Pancreas (tissue), 10 donors: ENCODE measurements around the gene DUSP14. TPM values are rescaled to one million over a fixed set of nuclear protein-coding genes. Genes with fewer than 3 reads are reported as not detected.
A peak's percentile ranks its signal among the peaks of the same experiment; 100 is the strongest.

Source experiments
- ATAC-seq, 4 donors: fragments of 200-7000 bp; cut with Tn5 transposase; one replicate each; pipeline versions ENCODE4 v1.8.0 to v1.9.1; 2020; ENCODE audit warnings: mild to moderate bottlenecking in 4 of 4, moderate library complexity in 4 of 4
- DNase-seq, 6 donors: peaks; one replicate each; pipeline ENCODE4 v3.0.0-alpha.2; 2020
- FAIRE-seq: peaks from 2 replicates; lab custom pipeline; 2012; peaks lifted over from hg19 to GRCh38; lab: Jason Lieb, UNC
- H3K27ac ChIP-seq, 4 donors: fragments of 200-600 bp; sonication (generic); 1 replicate in 3 of 4; 2 replicates in 1 of 4; pipeline versions ENCODE4 v1.5.0 to v1.8.0; 2020
- H3K27me3 ChIP-seq, 4 donors: fragments of 200-600 bp; one replicate each; pipeline ENCODE4 v1.8.0; 2021
- H3K36me3 ChIP-seq, 3 donors: fragments of 200-600 bp; sonication (generic) in 1 of 3; one replicate each; pipeline versions ENCODE4 v1.5.0 to v1.8.0; 2020 to 2021
- H3K4me1 ChIP-seq, 3 donors: fragments of 200-600 bp; one replicate each; pipeline ENCODE4 v1.8.0; 2021
- H3K4me3 ChIP-seq, 4 donors: fragments of 200-600 bp; sonication (generic) in 2 of 4; one replicate each; pipeline versions ENCODE4 v1.5.0 to v1.8.0; 2020 to 2021
- H3K9me3 ChIP-seq, 4 donors: fragments of 200-600 bp; one replicate each; pipeline ENCODE4 v1.8.0; 2021
- CTCF ChIP-seq, 4 donors: fragments of 200-600 bp; sonication (generic) in 3 of 4; IDR thresholded peaks; one replicate each; pipeline versions ENCODE4 v1.5.0 to v1.8.0; 2021; ENCODE audit warnings: antibody characterized with exemption in 4 of 4
- WGBS, 2 donors: extraction: QIAGEN DNeasy Blood & Tissue Kit; methylation state at CpG; one replicate each; pipeline ENCODE4 v1.1.7; 2013; 5-methylcytosine and 5-hydroxymethylcytosine counted together
- intact Hi-C, 3 donors: fragments of 100-400 bp; cut with DNase I; formaldehyde crosslinking; loops; one replicate each; pipeline versions ENCODE4 v1.11.1 to v1.14.2; 2022
- polyA plus RNA-seq, 2 donors: library from polyadenylated mRNA; stranded (reverse); fragments of 200-250 nt; gene quantifications; one replicate each; pipeline ENCODE4 v1.2.3, GENCODE V29; 2013
- total RNA-seq, 6 donors: library from RNA; stranded (reverse); fragmentation: NEBNext Ultra II Directional in 4 of 6; extraction: Animal tissue kit (Norgen Biotek cat#: 25700) in 4 of 6; gene quantifications; one replicate each; pipeline versions ENCODE4 v1.2.1 to v1.2.4, GENCODE V29; 2021 to 2023
- donor health status: healthy with polysubstance abuse.
- donor health status: DM: no; HTN: no; CAD: no; lungs with moderate emphysema.
- donor health status: DM: no; HTN: no; CAD: no.
- donor health status: control.
- donor health status: control.
- donor health status: Bipolar disorder and iron deficiency.
- donor health status: DM: yes; HTN: yes; CAD: no.
- donor health status: DM: no; HTN: no; CAD: no.
- donor health status: DM: no; HTN: no; CAD: no.
- donor health status: DM: yes; HTN: yes; CAD: no.

Gene DUSP14
- total and polyA plus RNA-seq, 8 donors: 2.7 to 6.4 (median 4.4) TPM

- ATAC-seq: no peak
- Histone ChIP-seq H3K27me3 (no peaks in the 10 kb centered on the region), H3K36me3 (peaks cover 0 to 39% (median 19%) of the 10 kb centered on the region in 3 donors), H3K4me3 (no peak overlapping the region), H3K9me3 (no peaks in the 10 kb centered on the region), H3K27ac (no peak overlapping the region), H3K4me1 (no peaks in the 10 kb centered on the region)
- WGBS, 2 donors: 85 to 97% methylated on average over 2 of the region's 2 CpGs
- no peak for TF ChIP-seq CTCF (IDR thresholded peaks at IDR 0.05)
- no peak for DNase-seq
- FAIRE-seq: no peak
- intact Hi-C loops: no loop called here
These were observed 9.3 kb upstream of the DUSP14 start for GRCh38 chr17:37480427-37480826.

GRCh38 chr17:37481001-37481665 lies 8.6 kb upstream of the DUSP14 start:
- Histone ChIP-seq H3K36me3 (peaks cover 0 to 32% (median 19%) of the 10 kb centered on the region in 3 donors), H3K4me3 (no peak overlapping the region), H3K27me3 (no peaks in the 10 kb centered on the region), H3K27ac (no peak overlapping the region), H3K4me1 (no peaks in the 10 kb centered on the region), H3K9me3 (no peaks in the 10 kb centered on the region)
- ATAC-seq (no peak), DNase-seq (no peak), FAIRE-seq (no peak)
- intact Hi-C loops: no loop called here
- no peak for TF ChIP-seq CTCF (IDR thresholded peaks at IDR 0.05)
- 94 to 95% methylated on average over 9 of the region's 9 CpGs for WGBS, 2 donors

GRCh38 chr17:37483311-37484039 lies 6.2 kb upstream of the DUSP14 start:
- Histone ChIP-seq H3K36me3 (peaks cover 0 to 10% (median 3%) of the 10 kb centered on the region in 3 donors), H3K27ac (no peak overlapping the region), H3K9me3 (no peaks in the 10 kb centered on the region), H3K4me3 (no peak overlapping the region), H3K27me3 (no peaks in the 10 kb centered on the region), H3K4me1 (peaks cover 5 to 8% (median 5%) of the 10 kb centered on the region in 3 donors)
- 52 to 65% methylated on average over 5 of the region's 5 CpGs for WGBS, 2 donors
- FAIRE-seq (no peak), DNase-seq (no peak), ATAC-seq (peak in 1 of 4 donors; percentile 20)
- TF ChIP-seq CTCF (IDR thresholded peaks at IDR 0.05): no peak
- intact Hi-C loops: no loop called here

GRCh38 chr17:37485938-37486570 lies 3.6 kb upstream of the DUSP14 start:
- Histone ChIP-seq H3K4me3 (no peak overlapping the region), H3K4me1 (peaks cover 6 to 11% (median 7%) of the 10 kb centered on the region in 3 donors), H3K36me3 (no peaks in the 10 kb centered on the region), H3K9me3 (no peaks in the 10 kb centered on the region), H3K27me3 (no peaks in the 10 kb centered on the region), H3K27ac (no peak overlapping the region)
- no peak for ATAC-seq
- WGBS, 2 donors: 78 to 92% methylated on average over 1 of the region's 1 CpG
- TF ChIP-seq CTCF (IDR thresholded peaks at IDR 0.05): no peak
- intact Hi-C loops: no loop called here
- no peak for DNase-seq
- FAIRE-seq: no peak
